Aorta (tissue), 5 donors: ENCODE results near the gene COL1A1. TPM values are rescaled to one million over a fixed set of nuclear protein-coding genes. Genes with fewer than 3 reads are reported as not detected.

Experiments used
- ATAC-seq: fragments of 200-7000 bp; cut with Tn5 transposase; one replicate; pipeline ENCODE4 v1.9.1; 2022; ENCODE audit warnings: moderate library complexity; ENCODE audit not compliant: low FRiP score
- DNase-seq, 2 donors: peaks; one replicate each; pipeline ENCODE4 v3.0.0-alpha.2; 2020
- H3K27ac ChIP-seq, 2 donors: one replicate each; pipeline ENCODE4 v1.5.1; 2013; ENCODE audit warnings: low read length in 2 of 2, mild to moderate bottlenecking in 2 of 2, moderate library complexity in 2 of 2, control low read depth in 1 of 2, inconsistent platforms in 1 of 2, low read depth in 1 of 2
- H3K27me3 ChIP-seq, 2 donors: one replicate each; pipeline ENCODE4 v1.6.1; 2013; ENCODE audit warnings: control low read depth in 1 of 2, low read length in 1 of 2, mild to moderate bottlenecking in 1 of 2, moderate library complexity in 1 of 2; ENCODE audit not compliant: insufficient read depth in 2 of 2, control insufficient read depth in 1 of 2
- H3K36me3 ChIP-seq, 2 donors: one replicate each; pipeline ENCODE4 v1.6.1; 2013; ENCODE audit warnings: control low read depth in 1 of 2, low read length in 1 of 2, mild to moderate bottlenecking in 1 of 2; ENCODE audit not compliant: insufficient read depth in 2 of 2, control insufficient read depth in 1 of 2
- H3K4me1 ChIP-seq, 2 donors: one replicate each; pipeline ENCODE4 v1.6.1; 2013; ENCODE audit warnings: low read length in 2 of 2, control low read depth in 1 of 2, mild to moderate bottlenecking in 1 of 2, moderate library complexity in 1 of 2; ENCODE audit not compliant: insufficient read depth in 2 of 2, control insufficient read depth in 1 of 2
- H3K4me3 ChIP-seq, 2 donors: one replicate each; pipeline ENCODE4 v1.5.1; 2013; ENCODE audit warnings: low read length in 2 of 2, control low read depth in 1 of 2, mild to moderate bottlenecking in 1 of 2
- H3K9me3 ChIP-seq: one replicate; pipeline ENCODE4 v1.6.1; 2013; ENCODE audit warnings: mild to moderate bottlenecking, low read length; ENCODE audit not compliant: control insufficient read depth
- WGBS, 2 donors: extraction: QIAGEN DNeasy Blood & Tissue Kit; methylation state at CpG; one replicate each; pipeline ENCODE4 v1.1.7; 2013; 5-methylcytosine and 5-hydroxymethylcytosine counted together
- intact Hi-C, 2 donors: fragments of 100-400 bp; cut with DNase I; formaldehyde crosslinking; loops; one replicate each; pipeline versions ENCODE4 v1.14.2 to v1.15.0; 2022
- polyA plus RNA-seq, 2 donors: library from polyadenylated mRNA; stranded (reverse); fragments of 200-250 nt; gene quantifications; one replicate each; pipeline ENCODE4 v1.2.3, GENCODE V29; 2013
- total RNA-seq, 2 donors: library from RNA; stranded (reverse); fragmentation: NEBNext Ultra II Directional; extraction: Animal tissue kit (Norgen Biotek cat#: 25700); gene quantifications; one replicate each; pipeline ENCODE4 v1.2.1, GENCODE V29; 2021
- donor health status: healthy with polysubstance abuse.
- donor health status: Bipolar disorder and iron deficiency.
- donor health status: DM: no; HTN: no; CAD: no.
- donor health status: DM: no; HTN: no; CAD: no.
- donor health status: DM: yes; HTN: yes; CAD: no.

The COL1A1 gene
- total and polyA plus RNA-seq, 4 donors = 70.2 to 948 (median 396) TPM

- 84 to 88% methylated on average over 4 of the region's 4 CpGs for WGBS, 2 donors
- intact Hi-C loops = no loop called here
- H3K4me1 ChIP-seq = peaks cover 0 to 2% of the 10 kb centered on the region in 2 donors
Observed at GRCh38 chr17:50137042-50137441, 64.4 kb downstream of the COL1A1 start.

GRCh38 chr17:50136096-50136687 lies 65.2 kb downstream of the COL1A1 start:
- WGBS, 2 donors = 92 to 93% methylated on average over 11 of the region's 11 CpGs
- no peak overlapping the region for H3K4me3 ChIP-seq
- no peak overlapping the region for H3K27ac ChIP-seq
- peaks cover 5% of the 10 kb centered on the region in 2 donors for H3K36me3 ChIP-seq
- ATAC-seq = no peak
- no peaks in the 10 kb centered on the region for H3K9me3 ChIP-seq
- no peaks in the 10 kb centered on the region for H3K27me3 ChIP-seq
- peaks cover 0 to 2% of the 10 kb centered on the region in 2 donors for H3K4me1 ChIP-seq
- intact Hi-C loops = no loop called here
- no peak for DNase-seq

More at GRCh38 chr17:50137042-50137441, 64.4 kb downstream of the COL1A1 start:
- DNase-seq = no peak
- H3K4me3 ChIP-seq = no peak overlapping the region
- no peaks in the 10 kb centered on the region for H3K9me3 ChIP-seq
- no peaks in the 10 kb centered on the region for H3K27me3 ChIP-seq
- H3K36me3 ChIP-seq = peaks cover 5% of the 10 kb centered on the region in 2 donors
- H3K27ac ChIP-seq = no peak overlapping the region
- ATAC-seq = no peak

- H3K27ac ChIP-seq = no peak overlapping the region
- no peak for ATAC-seq
- no peak for DNase-seq
- intact Hi-C loops = no loop called here
- no peak overlapping the region for H3K4me3 ChIP-seq
- no peaks in the 10 kb centered on the region for H3K27me3 ChIP-seq
- 77 to 86% methylated on average over 11 to 16 of the region's 16 CpGs for WGBS, 2 donors
- peaks cover 0 to 2% of the 10 kb centered on the region in 2 donors for H3K4me1 ChIP-seq
- H3K9me3 ChIP-seq = no peaks in the 10 kb centered on the region
- peaks cover 5% of the 10 kb centered on the region in 2 donors for H3K36me3 ChIP-seq
Observed at GRCh38 chr17:50135316-50136095, 65.9 kb downstream of the COL1A1 start.

GRCh38 chr17:50134206-50135110 lies 67.0 kb downstream of the COL1A1 start:
- Histone ChIP-seq H3K9me3 (no peaks in the 10 kb centered on the region), H3K36me3 (peaks cover 4 to 5% of the 10 kb centered on the region in 2 donors), H3K4me1 (peaks cover 0 to 2% of the 10 kb centered on the region in 2 donors), H3K27ac (peak overlapping the region in 1 of 2 donors; percentile 20), H3K27me3 (no peaks in the 10 kb centered on the region), H3K4me3 (no peak overlapping the region)
- 50 to 51% methylated on average over 16 of the region's 16 CpGs for WGBS, 2 donors
- intact Hi-C loops = no loop called here
- DNase-seq (no peak), ATAC-seq (no peak)

GRCh38 chr17:50133769-50134099 lies 67.7 kb downstream of the COL1A1 start:
- Histone ChIP-seq H3K27me3 (no peaks in the 10 kb centered on the region), H3K9me3 (no peaks in the 10 kb centered on the region), H3K4me3 (no peak overlapping the region), H3K4me1 (peaks cover 0 to 2% of the 10 kb centered on the region in 2 donors), H3K27ac (peak overlapping the region; percentile 80 to 92), H3K36me3 (peaks cover 0 to 3% of the 10 kb centered on the region in 2 donors)
- ATAC-seq = no peak
- no peak for DNase-seq
- intact Hi-C loops = loop anchor here in 1 of 2 donors (1.0 kb wide), 1 partner anchor 14 kb away; no protein-coding TSS in a partner anchor
- 10 to 12% methylated on average over 16 of the region's 16 CpGs for whole genome bisulfite sequencing, 2 donors

Other genes starting within 250 kb of the COL1A1 start
- under 1 TPM in 1 of 2 donors, not detected in 1; 0.39 TPM for gene DLX4, start 232.4 kb downstream of the COL1A1 start, total RNA-seq
- gene DLX4, start 232.4 kb downstream of the COL1A1 start, polyA plus RNA-seq = under 1 TPM in 1 of 2 donors, not detected in 1; 0.50 TPM
- 1 to 10 TPM in 1 of 2 donors, under 1 TPM in 1; 0.18 to 1.3 TPM for gene DLX3, start 206.4 kb downstream of the COL1A1 start, total RNA-seq
- gene DLX3, start 206.4 kb downstream of the COL1A1 start, polyA plus RNA-seq = 1 to 10 TPM in 1 of 2 donors, under 1 TPM in 1; 0.41 to 1.0 TPM
- gene ITGA3, start 145.5 kb downstream of the COL1A1 start, total RNA-seq = 100 to 1,000 TPM; 113 to 150 TPM
- 100 to 1,000 TPM in 1 of 2 donors, 10 to 100 TPM in 1; 48.1 to 159 TPM for gene ITGA3, start 145.5 kb downstream of the COL1A1 start, polyA plus RNA-seq
- gene PDK2, start 106.3 kb downstream of the COL1A1 start, total RNA-seq = 10 to 100 TPM; 39.4 to 42.8 TPM
- 10 to 100 TPM; 15.0 to 45.8 TPM for gene PDK2, start 106.3 kb downstream of the COL1A1 start, polyA plus RNA-seq
- gene SAMD14, start 71.5 kb downstream of the COL1A1 start, total RNA-seq = 10 to 100 TPM in 1 of 2 donors, 1 to 10 TPM in 1; 9.3 to 12.6 TPM
- 1 to 10 TPM; 2.5 to 3.8 TPM for gene SAMD14, start 71.5 kb downstream of the COL1A1 start, polyA plus RNA-seq
- gene PPP1R9B, start 51.0 kb downstream of the COL1A1 start, total RNA-seq = 10 to 100 TPM; 64.4 to 99.0 TPM
- 10 to 100 TPM; 20.3 to 26.1 TPM for gene PPP1R9B, start 51.0 kb downstream of the COL1A1 start, polyA plus RNA-seq
- gene SGCA, start 35.6 kb downstream of the COL1A1 start, total RNA-seq = 10 to 100 TPM; 91.8 to 92.7 TPM
- gene SGCA, start 35.6 kb downstream of the COL1A1 start, polyA plus RNA-seq = 100 to 1,000 TPM in 1 of 2 donors, 10 to 100 TPM in 1; 86.4 to 198 TPM
- 1 to 10 TPM in 1 of 2 donors, under 1 TPM in 1; 0.94 to 1.4 TPM for gene TMEM92, start 72.8 kb upstream of the COL1A1 start, total RNA-seq
- gene TMEM92, start 72.8 kb upstream of the COL1A1 start, polyA plus RNA-seq = 10 to 100 TPM in 1 of 2 donors, not detected in 1; 12.4 TPM
- 10 to 100 TPM; 16.4 to 22.2 TPM for gene XYLT2, start 144.5 kb upstream of the COL1A1 start, total RNA-seq
- 10 to 100 TPM in 1 of 2 donors, 1 to 10 TPM in 1; 4.0 to 19.3 TPM for gene XYLT2, start 144.5 kb upstream of the COL1A1 start, polyA plus RNA-seq
- gene MRPL27, start 171.6 kb upstream of the COL1A1 start, total RNA-seq = 10 to 100 TPM; 34.8 TPM
- 100 to 1,000 TPM in 1 of 2 donors, 10 to 100 TPM in 1; 90.9 to 103 TPM for gene MRPL27, start 171.6 kb upstream of the COL1A1 start, polyA plus RNA-seq
- gene EME1, start 171.6 kb upstream of the COL1A1 start, total RNA-seq = 1 to 10 TPM in 1 of 2 donors, not detected in 1; 2.0 TPM
- gene EME1, start 171.6 kb upstream of the COL1A1 start, polyA plus RNA-seq = under 1 TPM in 1 of 2 donors, not detected in 1; 0.49 TPM
- gene LRRC59, start 195.9 kb upstream of the COL1A1 start, total RNA-seq = 10 to 100 TPM; 46.7 to 77.6 TPM
- gene LRRC59, start 195.9 kb upstream of the COL1A1 start, polyA plus RNA-seq = 10 to 100 TPM; 33.1 to 44.1 TPM
- gene ACSF2, start 224.6 kb upstream of the COL1A1 start, total RNA-seq = 10 to 100 TPM; 17.8 to 35.8 TPM
- gene ACSF2, start 224.6 kb upstream of the COL1A1 start, polyA plus RNA-seq = 10 to 100 TPM; 29.2 to 35.1 TPM